GM21576 (cell line): ENCODE results near the gene NR5A2.
"Not testable (repeated sequence)": the region's sequence is repeated elsewhere in the genome, so short reads cannot be mapped to it uniquely, and the experiment has no call there.

Experiments used
- ATAC-seq: cut with Tn5 transposase; IDR thresholded peaks from one replicate; pipeline ENCODE4 v1.9.1; 2021; ENCODE audit warnings: mild to moderate bottlenecking, moderate library complexity; ENCODE audit not compliant: unreplicated experiment

NR5A2 gene

GRCh38 chr1:200157715-200158114 is 130.2 kb downstream of the NR5A2 start:
- ATAC-seq, result no peak

- ATAC-seq, result no peak
These were observed 134.3 kb downstream of the NR5A2 start for GRCh38 chr1:200161801-200162200.

GRCh38 chr1:200162258-200162657 is 134.7 kb downstream of the NR5A2 start:
- ATAC-seq, result no peak

GRCh38 chr1:200162877-200163276 is 135.4 kb downstream of the NR5A2 start:
- no peak for ATAC-seq

GRCh38 chr1:200163911-200164310 is 136.4 kb downstream of the NR5A2 start:
- no peak for ATAC-seq

GRCh38 chr1:200165493-200166220 is 138.1 kb downstream of the NR5A2 start:
- no peak for ATAC-seq

GRCh38 chr1:200166411-200166810 is 138.9 kb downstream of the NR5A2 start:
- no peak for ATAC-seq

- no peak for ATAC-seq
These were observed 141.4 kb downstream of the NR5A2 start for GRCh38 chr1:200168926-200169325.

- no peak for ATAC-seq
These were observed 144.8 kb downstream of the NR5A2 start for GRCh38 chr1:200172311-200172710.

- no peak for ATAC-seq
These were observed 145.6 kb downstream of the NR5A2 start for GRCh38 chr1:200173097-200173618.

- no peak for ATAC-seq
These were observed 147.2 kb downstream of the NR5A2 start for GRCh38 chr1:200174525-200175295.

- ATAC-seq, result no peak
These were observed 148.7 kb downstream of the NR5A2 start for GRCh38 chr1:200176181-200176580.

GRCh38 chr1:200176798-200177197 is 149.3 kb downstream of the NR5A2 start:
- ATAC-seq, result no peak

GRCh38 chr1:200178340-200178739 is 150.8 kb downstream of the NR5A2 start:
- ATAC-seq, result no peak

GRCh38 chr1:200179126-200179780 is 151.7 kb downstream of the NR5A2 start:
- ATAC-seq, result no peak

- ATAC-seq, result no peak
These were observed 152.3 kb downstream of the NR5A2 start for GRCh38 chr1:200179781-200180160.

GRCh38 chr1:200180821-200181220 is 153.3 kb downstream of the NR5A2 start:
- no peak for ATAC-seq

- ATAC-seq, result no peak
These were observed 154.4 kb downstream of the NR5A2 start for GRCh38 chr1:200181861-200182260.

- ATAC-seq, result no peak
These were observed 155.2 kb downstream of the NR5A2 start for GRCh38 chr1:200182701-200183100.

GRCh38 chr1:200183637-200184036 is 156.1 kb downstream of the NR5A2 start:
- ATAC-seq, result no peak

- ATAC-seq, result no peak
These were observed 156.7 kb downstream of the NR5A2 start for GRCh38 chr1:200184196-200184595.

GRCh38 chr1:200185191-200185590 is 157.7 kb downstream of the NR5A2 start:
- ATAC-seq, result not testable (repeated sequence)
